Stimulated activated CD8-positive, alpha-beta memory T cell treated with anti-CD3 and anti-CD28 coated beads, Interleukin-7, amount 100 ng/mL, for 4 hours (primary cell): Measurements from ENCODE around the gene TOGARAM2.

Experiments used
- DNase-seq, 2 donors: peaks; one replicate each; pipeline ENCODE4 v3.0.0-alpha.2; 2020; ENCODE audit warnings: low read depth in 2 of 2

TOGARAM2 gene

GRCh38 chr2:29021886-29022285 lies 40.8 kb downstream of the TOGARAM2 start:
- DNase-seq: no peak

- DNase-seq: no peak
These were observed 41.6 kb downstream of the TOGARAM2 start for GRCh38 chr2:29022679-29023078.

DNA sequence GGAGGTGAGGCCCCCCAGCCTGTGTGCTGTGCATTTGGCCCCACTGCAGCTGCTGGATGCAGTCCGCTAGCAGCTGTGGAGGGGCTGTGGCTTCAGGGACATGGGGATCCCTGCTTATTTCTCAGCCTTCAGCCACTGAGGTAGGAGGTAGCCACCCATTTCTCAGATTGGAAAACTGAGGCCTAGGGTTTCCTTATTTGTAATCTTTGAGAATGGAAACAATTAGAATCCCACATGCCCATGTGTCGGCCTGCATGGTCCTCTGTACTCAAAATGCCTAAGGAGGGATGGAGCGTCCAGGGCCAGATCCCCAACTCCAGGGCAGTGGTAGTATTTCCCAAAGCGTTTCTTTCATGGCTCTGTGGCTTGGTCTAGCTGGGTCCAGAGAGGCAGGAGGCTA lies 42.1 kb downstream of the TOGARAM2 start:
- DNase-seq: no peak

DNA sequence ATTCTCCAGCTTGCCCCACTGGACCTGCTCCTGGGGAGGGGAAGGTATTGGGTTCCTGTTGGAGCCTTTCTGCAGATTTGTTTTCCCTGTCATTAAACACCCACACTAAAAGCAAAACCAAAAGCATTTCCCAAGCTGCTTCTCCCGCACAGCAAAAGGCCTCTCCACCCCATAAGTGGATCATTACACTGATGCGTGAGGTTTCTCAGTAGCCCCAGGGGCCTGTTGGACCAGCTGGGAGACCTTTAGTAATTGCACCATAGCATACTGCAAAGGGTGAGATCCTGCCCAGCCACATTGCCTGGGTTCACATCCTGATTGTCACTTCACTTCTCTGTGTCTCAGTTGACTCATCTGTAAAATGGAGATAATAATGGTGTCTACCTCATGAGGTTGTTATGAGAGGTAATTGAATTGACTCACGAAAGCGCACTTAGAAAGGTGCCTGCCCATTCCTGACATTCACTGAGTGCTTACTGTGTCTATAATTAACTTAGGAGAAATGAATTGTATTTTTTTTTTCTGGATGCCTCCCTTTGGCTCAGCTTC lies 43.9 kb downstream of the TOGARAM2 start:
- DNase-seq: no peak

DNA sequence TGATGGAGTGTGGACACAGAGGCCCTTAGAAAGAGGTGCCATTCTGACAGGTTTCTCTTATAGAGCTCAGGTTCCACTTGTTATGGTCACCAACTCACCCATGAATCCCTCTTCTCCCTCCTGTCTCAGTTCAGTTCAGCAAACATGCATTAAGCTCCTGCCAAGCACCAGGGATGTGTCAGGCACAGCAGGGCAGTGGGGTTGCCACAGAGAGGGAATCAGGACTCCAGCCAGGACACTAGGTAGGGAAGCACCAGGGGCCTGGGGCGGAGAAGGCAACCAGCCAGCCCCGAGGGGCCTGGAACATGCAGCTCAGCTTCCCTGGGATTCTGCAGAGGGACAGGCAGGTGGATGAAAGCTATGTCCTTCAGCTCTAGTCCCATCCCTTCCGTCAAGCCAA lies 44.6 kb downstream of the TOGARAM2 start:
- DNase-seq: no peak

DNA sequence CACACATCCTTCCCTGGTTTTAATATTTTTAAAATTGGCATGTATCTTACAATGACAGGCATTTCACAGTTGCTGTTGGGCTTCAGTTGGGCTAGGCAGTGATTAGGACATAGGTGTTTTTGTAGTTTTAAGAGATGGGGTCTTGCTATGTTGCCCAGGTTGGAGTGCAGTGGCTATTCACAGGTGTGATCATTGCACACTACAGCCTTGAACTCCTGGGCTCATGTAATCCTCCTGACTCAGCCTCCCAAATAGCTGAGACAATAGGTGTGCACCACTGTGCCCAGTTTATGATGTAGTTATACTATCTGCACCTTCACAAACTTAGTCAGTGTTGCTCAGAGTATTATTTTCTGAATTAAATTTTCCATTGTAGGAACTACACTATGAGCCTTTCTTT lies 49.9 kb downstream of the TOGARAM2 start:
- DNase-seq: no peak

DNA sequence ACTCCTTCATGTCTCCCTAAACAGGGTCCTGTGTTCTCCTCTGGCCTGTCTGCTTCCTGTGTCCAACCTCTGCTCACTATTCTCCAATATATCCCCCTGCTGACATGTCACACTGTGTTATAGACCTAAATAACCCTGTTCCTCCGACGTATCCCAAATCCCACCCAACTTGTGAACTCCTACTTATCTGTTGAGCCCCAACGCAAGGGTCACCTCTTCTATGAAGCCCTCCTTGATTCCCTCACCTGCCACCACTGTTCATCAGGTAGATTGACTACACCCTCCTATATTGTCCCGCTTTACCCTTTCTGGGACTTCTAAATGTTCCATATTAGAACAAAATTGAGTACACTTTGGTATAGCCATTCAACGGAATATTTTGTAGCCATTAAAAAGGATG lies 51.1 kb downstream of the TOGARAM2 start:
- DNase-seq: no peak

GRCh38 chr2:29033172-29033571 lies 52.1 kb downstream of the TOGARAM2 start:
- DNase-seq: no peak

DNA sequence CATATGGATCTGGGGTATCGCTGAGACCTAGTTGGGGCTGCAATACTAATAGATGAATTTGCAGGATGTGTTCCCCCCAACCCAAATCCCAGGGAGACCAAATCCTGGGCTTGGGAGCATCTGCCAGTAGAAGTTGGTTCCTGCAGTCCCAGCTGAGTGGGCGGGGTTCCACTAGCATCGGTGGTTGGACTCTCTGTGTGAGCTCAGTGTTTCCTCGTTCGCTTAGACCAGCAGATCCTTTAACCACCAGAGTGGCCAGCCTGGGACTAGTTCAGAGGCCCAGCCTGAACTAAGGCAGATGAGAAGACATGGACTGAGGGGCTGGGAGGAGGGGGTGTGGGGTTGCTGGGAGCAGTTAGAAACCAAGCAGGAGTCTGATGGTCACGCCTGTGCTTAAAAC lies 52.6 kb downstream of the TOGARAM2 start:
- no peak for DNase-seq

DNA sequence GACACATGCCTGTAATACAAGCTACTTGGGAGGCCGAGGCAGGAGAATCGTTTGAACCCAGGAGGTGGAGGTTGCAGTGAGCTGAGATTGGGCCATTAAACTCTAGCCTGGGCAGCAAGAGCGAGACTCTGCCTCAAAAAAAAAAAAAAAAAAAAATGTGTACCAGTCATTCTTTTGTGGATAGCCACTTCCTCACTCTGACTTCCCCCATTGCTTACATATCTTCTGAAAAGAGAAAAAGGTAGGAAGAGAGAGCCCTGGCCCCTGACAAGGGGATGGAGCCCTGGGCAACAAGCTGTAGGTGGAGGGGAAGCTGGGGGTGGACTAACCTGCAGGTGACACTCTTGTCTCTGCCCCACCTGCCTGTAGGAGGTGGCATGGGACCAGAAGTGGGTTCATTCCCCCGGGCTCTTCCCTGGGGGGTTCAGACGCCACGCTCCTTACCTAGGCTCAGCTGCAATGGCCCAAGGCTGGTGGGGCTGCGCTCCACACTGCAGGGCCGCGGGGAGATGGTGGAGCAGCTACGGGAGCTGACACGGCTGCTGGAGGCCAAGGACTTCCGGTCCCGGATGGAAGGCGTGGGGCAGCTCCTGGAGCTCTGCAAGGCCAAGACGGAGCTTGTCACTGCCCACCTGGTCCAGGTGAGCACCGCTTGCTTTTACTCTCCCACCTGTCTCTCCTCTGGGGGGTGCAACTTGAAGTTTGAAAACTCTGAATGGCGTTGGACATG lies 54.1 kb downstream of the TOGARAM2 start:
- DNase-seq: no peak

DNA sequence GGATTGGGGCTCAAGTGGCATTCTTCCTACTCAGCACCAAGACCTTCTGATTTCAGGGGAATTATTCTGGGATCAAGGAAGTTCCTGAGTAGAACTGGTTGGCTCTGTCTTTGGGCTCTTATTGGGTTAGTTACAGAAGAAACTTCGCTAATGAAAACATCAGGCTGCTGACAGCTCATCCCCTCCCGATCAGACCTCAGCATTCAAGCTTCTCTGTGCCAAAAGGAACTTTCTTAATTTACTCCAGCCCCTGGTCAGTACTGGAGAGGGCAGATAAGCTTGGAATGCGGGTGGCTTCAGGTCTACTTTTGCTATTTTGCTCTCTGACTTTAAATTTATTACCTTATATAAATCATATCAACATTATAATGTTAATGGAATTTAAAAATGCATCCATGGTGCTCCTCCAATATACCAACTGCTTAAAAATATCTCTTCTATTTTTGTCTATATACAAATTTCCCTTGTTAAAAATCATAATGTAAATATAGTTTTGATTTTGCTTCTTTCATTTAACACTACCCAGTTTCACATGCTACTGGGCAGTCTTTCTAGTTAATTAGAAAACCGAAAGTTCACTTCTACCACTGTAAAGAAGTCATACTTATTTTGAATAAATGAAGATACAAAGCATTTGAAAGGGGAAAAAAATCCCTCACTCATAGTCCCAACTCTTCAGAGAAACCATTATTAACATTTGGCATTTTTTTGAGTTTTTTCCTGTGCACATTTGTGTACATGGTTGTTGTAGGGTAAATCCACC lies 58.8 kb downstream of the TOGARAM2 start:
- no peak for DNase-seq

DNA sequence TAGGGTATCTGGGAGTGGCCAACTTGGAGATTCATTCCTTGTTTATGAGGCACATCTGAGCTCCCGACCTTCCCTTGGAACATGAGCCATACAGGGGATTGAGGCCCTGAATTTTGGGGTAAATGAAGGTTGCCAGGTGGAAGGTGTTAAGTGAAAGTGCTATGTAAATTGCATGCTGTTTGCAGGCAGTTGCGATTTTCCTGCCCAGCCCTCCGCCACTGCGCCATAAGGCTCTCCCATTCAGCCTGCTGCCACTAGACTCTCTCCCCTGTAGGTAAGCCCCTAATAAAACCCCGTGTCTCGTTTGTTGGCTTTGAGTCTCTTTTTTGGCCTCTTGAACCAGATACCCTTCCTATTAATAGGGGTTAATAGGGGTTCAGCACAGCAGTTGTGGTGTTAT lies 59.5 kb downstream of the TOGARAM2 start:
- no peak for DNase-seq

DNA sequence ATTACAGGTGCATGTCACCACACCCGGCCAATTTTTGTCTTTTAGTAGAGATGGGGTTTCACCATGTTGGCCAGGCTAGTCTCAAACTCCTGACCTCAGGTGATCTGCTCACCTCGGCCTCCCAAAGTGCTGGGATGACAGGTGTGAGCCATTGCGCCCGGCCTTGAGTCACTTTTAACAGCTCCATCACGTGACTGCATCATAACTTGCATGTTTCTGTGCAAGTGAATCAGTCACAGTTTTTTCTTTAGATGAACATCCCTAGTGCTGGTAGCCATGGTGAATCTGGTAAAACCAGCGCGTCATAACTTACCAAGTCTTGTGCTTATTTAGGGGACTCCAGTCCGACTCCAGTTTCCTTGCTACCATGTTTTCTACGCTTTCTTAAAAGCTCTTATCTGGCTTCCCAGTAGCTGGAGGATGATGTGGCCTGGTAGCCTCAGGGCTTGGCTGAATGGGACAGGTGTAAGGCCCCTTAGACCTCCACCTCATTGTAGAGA lies 60.1 kb downstream of the TOGARAM2 start:
- DNase-seq: no peak

GRCh38 chr2:29042561-29043075 lies 61.5 kb downstream of the TOGARAM2 start:
- no peak for DNase-seq

GRCh38 chr2:29044459-29044858 lies 63.4 kb downstream of the TOGARAM2 start:
- no peak for DNase-seq

- DNase-seq: no peak
These were observed 65.2 kb downstream of the TOGARAM2 start for GRCh38 chr2:29046321-29046720.

- no peak for DNase-seq
These were observed 66.2 kb downstream of the TOGARAM2 start for GRCh38 chr2:29047083-29047845.

- no peak for DNase-seq
These were observed 69.5 kb downstream of the TOGARAM2 start for GRCh38 chr2:29050591-29050990.

- no peak for DNase-seq
These were observed 70.6 kb downstream of the TOGARAM2 start for GRCh38 chr2:29051730-29052129.

- no peak for DNase-seq
These were observed 71.7 kb downstream of the TOGARAM2 start for GRCh38 chr2:29052807-29053206.

GRCh38 chr2:29053223-29053622 lies 72.1 kb downstream of the TOGARAM2 start:
- DNase-seq: no peak
